K562 (cell line): ENCODE data around the gene OSBP2.

Experiments
- ARNT ChIP-seq, 2 experiments: fragments of 450-650 bp; IDR thresholded peaks; 2 replicates each; pipeline ENCODE4 v1.6.1; 2016; ENCODE audit warnings: mild to moderate bottlenecking in 1 of 2
- ATF6 ChIP-seq: sonication (generic); formaldehyde crosslinking; IDR thresholded peaks from 2 replicates; pipeline ENCODE4 v1.4.0; 2020; ENCODE audit warnings: mild to moderate bottlenecking, missing genetic modification reagents
- FOXK1 ChIP-seq: sonication (generic); formaldehyde crosslinking; IDR thresholded peaks from 2 replicates; pipeline ENCODE4 v1.8.0; 2022; ENCODE audit warnings: missing genetic modification reagents, mild to moderate bottlenecking, borderline replicate concordance
- NEUROD1 ChIP-seq: fragments of 150-350 bp; IDR thresholded peaks from 2 replicates; pipeline ENCODE4 v1.6.1; 2014; ENCODE audit warnings: borderline replicate concordance, low read length, low read depth; ENCODE audit not compliant: partially characterized antibody
- NR2C2 ChIP-seq, 2 experiments: fragments of 200-800 bp in 1 of 2; sonication (Bioruptor generic) in 1 of 2; sonication (generic) in 1 of 2; formaldehyde crosslinking in 1 of 2; IDR thresholded peaks; 2 replicates each; pipeline versions ENCODE4 v1.6.1 to v1.8.0; 2016 to 2022; ENCODE audit warnings: mild to moderate bottlenecking in 1 of 2, missing compliant biosample characterization in 1 of 2, missing genetic modification characterization in 1 of 2, missing genetic modification reagents in 1 of 2
- POLR2A ChIP-seq: fragments of 450-650 bp; conservative IDR thresholded peaks from 2 replicates; pipeline ENCODE4 v1.6.1; 2016
- PREB ChIP-seq: sonication (generic); formaldehyde crosslinking; IDR thresholded peaks from 2 replicates; pipeline ENCODE4 v1.8.1; 2023; ENCODE audit warnings: mild to moderate bottlenecking, missing genetic modification reagents
- YY1 ChIP-seq, 3 experiments: IDR thresholded peaks; 2 replicates each; pipeline ENCODE4 v1.6.1; 2011; ENCODE audit warnings: low read length in 2 of 3, mild to moderate bottlenecking in 2 of 3, moderate library complexity in 2 of 3, borderline replicate concordance in 1 of 3, control low read depth in 1 of 3, low read depth in 1 of 3; ENCODE audit not compliant: insufficient read depth in 3 of 3, insufficient replicate concordance in 2 of 3, control insufficient read depth in 1 of 3, insufficient read length in 1 of 3; ENCODE audit errors: extremely low read depth in 1 of 3
- ZNF23 ChIP-seq: fragments of 250-450 bp; sonication (Bioruptor Pico); IDR thresholded peaks from 2 replicates; pipeline ENCODE4 v1.4.0; 2020; ENCODE audit warnings: mild to moderate bottlenecking
- ZNF324 ChIP-seq: fragments of 250-450 bp; sonication (Bioruptor Pico); IDR thresholded peaks from 2 replicates; pipeline ENCODE4 v1.4.0; 2020; ENCODE audit warnings: mild to moderate bottlenecking
- ZNF41 ChIP-seq: fragments of 250-450 bp; sonication (Bioruptor Pico); conservative IDR thresholded peaks from 2 replicates; pipeline ENCODE4 v1.4.0; 2020; ENCODE audit warnings: mild to moderate bottlenecking
- ZNF511 ChIP-seq: sonication (generic); formaldehyde crosslinking; IDR thresholded peaks from 2 replicates; pipeline ENCODE4 v1.8.0; 2022; ENCODE audit warnings: mild to moderate bottlenecking, missing genetic modification reagents
- TF ChIP-seq, protein P1 (sequence below): fragments of 250-450 bp; sonication (Bioruptor Pico); IDR thresholded peaks from 2 replicates; pipeline ENCODE4 v1.8.0; 2021; ENCODE audit warnings: mild to moderate bottlenecking, moderate library complexity
- TF ChIP-seq, protein P2 (sequence below), 3 experiments: IDR thresholded peaks in 2 of 3; conservative IDR thresholded peaks in 1 of 3; 2 replicates each; pipeline ENCODE4 v1.5.1; 2011 to 2012; ENCODE audit warnings: low read length in 3 of 3, mild to moderate bottlenecking in 3 of 3, control low read depth in 2 of 3, improper control_type of control experiment in 1 of 3, inconsistent platforms in 1 of 3, low read depth in 1 of 3, mixed read lengths in 1 of 3, moderate library complexity in 1 of 3; ENCODE audit not compliant: insufficient read depth in 2 of 3

DNA sequence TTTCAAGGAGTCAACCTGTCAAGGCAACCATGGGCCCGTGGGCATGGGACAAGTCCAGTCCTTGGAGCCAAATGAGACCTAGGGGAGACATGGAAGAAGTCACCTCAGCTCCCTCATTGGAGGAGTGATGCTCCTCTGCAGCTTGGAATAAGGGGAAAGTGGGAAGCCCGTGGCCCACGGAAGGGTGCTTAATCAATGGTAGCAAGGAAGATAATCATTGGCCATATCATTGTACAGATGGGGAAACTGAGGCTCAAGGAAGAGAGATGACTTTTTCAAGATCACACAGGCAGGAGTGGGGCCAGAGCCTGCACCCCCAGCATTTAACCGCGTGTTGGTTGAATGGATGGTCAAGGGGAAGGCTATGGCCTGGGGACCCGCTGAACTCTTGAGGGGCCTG lies 133.0 kb downstream of the OSBP2 start:
- TF ChIP-seq ZNF324 (CRISPR knock-in tag), result no peak
- no peak for TF ChIP-seq PREB (CRISPR knock-in tag)
- no peak for TF ChIP-seq NEUROD1
- TF ChIP-seq, protein P1, sequence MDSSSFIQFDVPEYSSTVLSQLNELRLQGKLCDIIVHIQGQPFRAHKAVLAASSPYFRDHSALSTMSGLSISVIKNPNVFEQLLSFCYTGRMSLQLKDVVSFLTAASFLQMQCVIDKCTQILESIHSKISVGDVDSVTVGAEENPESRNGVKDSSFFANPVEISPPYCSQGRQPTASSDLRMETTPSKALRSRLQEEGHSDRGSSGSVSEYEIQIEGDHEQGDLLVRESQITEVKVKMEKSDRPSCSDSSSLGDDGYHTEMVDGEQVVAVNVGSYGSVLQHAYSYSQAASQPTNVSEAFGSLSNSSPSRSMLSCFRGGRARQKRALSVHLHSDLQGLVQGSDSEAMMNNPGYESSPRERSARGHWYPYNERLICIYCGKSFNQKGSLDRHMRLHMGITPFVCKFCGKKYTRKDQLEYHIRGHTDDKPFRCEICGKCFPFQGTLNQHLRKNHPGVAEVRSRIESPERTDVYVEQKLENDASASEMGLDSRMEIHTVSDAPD (CRISPR knock-in tag), result no peak
- TF ChIP-seq ZNF511, result no peak
- TF ChIP-seq ZNF41, result no peak
- no peak for TF ChIP-seq NR2C2 (CRISPR knock-in tag; IDR thresholded peaks at IDR 0.05)
- TF ChIP-seq NR2C2 (tag; IDR thresholded peaks at IDR 0.05), result no peak
- TF ChIP-seq, protein P2, sequence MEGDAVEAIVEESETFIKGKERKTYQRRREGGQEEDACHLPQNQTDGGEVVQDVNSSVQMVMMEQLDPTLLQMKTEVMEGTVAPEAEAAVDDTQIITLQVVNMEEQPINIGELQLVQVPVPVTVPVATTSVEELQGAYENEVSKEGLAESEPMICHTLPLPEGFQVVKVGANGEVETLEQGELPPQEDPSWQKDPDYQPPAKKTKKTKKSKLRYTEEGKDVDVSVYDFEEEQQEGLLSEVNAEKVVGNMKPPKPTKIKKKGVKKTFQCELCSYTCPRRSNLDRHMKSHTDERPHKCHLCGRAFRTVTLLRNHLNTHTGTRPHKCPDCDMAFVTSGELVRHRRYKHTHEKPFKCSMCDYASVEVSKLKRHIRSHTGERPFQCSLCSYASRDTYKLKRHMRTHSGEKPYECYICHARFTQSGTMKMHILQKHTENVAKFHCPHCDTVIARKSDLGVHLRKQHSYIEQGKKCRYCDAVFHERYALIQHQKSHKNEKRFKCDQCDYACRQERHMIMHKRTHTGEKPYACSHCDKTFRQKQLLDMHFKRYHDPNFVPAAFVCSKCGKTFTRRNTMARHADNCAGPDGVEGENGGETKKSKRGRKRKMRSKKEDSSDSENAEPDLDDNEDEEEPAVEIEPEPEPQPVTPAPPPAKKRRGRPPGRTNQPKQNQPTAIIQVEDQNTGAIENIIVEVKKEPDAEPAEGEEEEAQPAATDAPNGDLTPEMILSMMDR (IDR thresholded peaks at IDR 0.05 in 2 of 3, conservative IDR thresholded peaks at IDR 0.05 in 1 of 3; ENCODE audit: insufficient read depth in 2 of 3, low read depth in 1 of 3, low read length in 3 of 3), result no peak
- TF ChIP-seq ZNF23, result no peak
- TF ChIP-seq ARNT (IDR thresholded peaks at IDR 0.05), result no peak
- no peak for TF ChIP-seq YY1 (IDR thresholded peaks at IDR 0.05; ENCODE audit: borderline replicate concordance in 1 of 3, control insufficient read depth in 1 of 3, extremely low read depth in 1 of 3, insufficient read depth in 3 of 3, insufficient read length in 1 of 3, insufficient replicate concordance in 2 of 3, low read depth in 1 of 3, low read length in 2 of 3)
- no peak for TF ChIP-seq POLR2A
- no peak for TF ChIP-seq FOXK1
- no peak for TF ChIP-seq ATF6 (CRISPR knock-in tag)
